CD4-positive, alpha-beta T cell treated with Interleukin-1 beta for 1 hour (primary cell): Measurements from ENCODE around the gene NPFF.
"Not testable (repeated sequence)": the region's sequence is repeated elsewhere in the genome, so short reads cannot be mapped to it uniquely, and the experiment has no call there.

Experiments used
- DNase-seq, 2 donors: peaks; one replicate each; pipeline ENCODE4 v3.0.0-alpha.2; 2020 to 2022

The NPFF gene

GRCh38 chr12:53506881-53507602 lies at the start of gene NPFF:
TSS of gene NPFF (minus strand) at chr12:53507484. CDS start at chr12:53507474, 10 bp downstream.
- DNase-seq, result no peak

- no peak for DNase-seq
Observed at GRCh38 chr12:53552361-53553327, 45.4 kb upstream of the NPFF start.

GRCh38 chr12:53551889-53552291 lies 44.6 kb upstream of the NPFF start:
- no peak for DNase-seq

GRCh38 chr12:53550595-53550994 lies 43.3 kb upstream of the NPFF start:
- DNase-seq, result no peak

- DNase-seq, result not testable (repeated sequence)
Observed at GRCh38 chr12:53550131-53550530, 42.8 kb upstream of the NPFF start.

- not testable (repeated sequence) for DNase-seq
Observed at GRCh38 chr12:53548354-53548753, 41.1 kb upstream of the NPFF start.

GRCh38 chr12:53543539-53543938 lies 36.3 kb upstream of the NPFF start:
- peak; percentile 58 to 62 for DNase-seq

GRCh38 chr12:53539526-53539925 lies 32.2 kb upstream of the NPFF start:
- no peak for DNase-seq

- DNase-seq, result no peak
Observed at GRCh38 chr12:53538209-53538689, 31.0 kb upstream of the NPFF start.

- DNase-seq, result no peak
Observed at GRCh38 chr12:53536962-53537361, 29.7 kb upstream of the NPFF start.

- DNase-seq, result no peak
Observed at GRCh38 chr12:53533471-53533870, 26.2 kb upstream of the NPFF start.

GRCh38 chr12:53532524-53533445 lies 25.5 kb upstream of the NPFF start:
- DNase-seq, result no peak

GRCh38 chr12:53532021-53532420 lies 24.7 kb upstream of the NPFF start:
- DNase-seq, result no peak

GRCh38 chr12:53530920-53531319 lies 23.6 kb upstream of the NPFF start:
- no peak for DNase-seq

- DNase-seq, result no peak
Observed at GRCh38 chr12:53530061-53530460, 22.8 kb upstream of the NPFF start.

GRCh38 chr12:53524476-53524875 lies 17.2 kb upstream of the NPFF start:
- DNase-seq, result no peak

- DNase-seq, result no peak
Observed at GRCh38 chr12:53523131-53523530, 15.8 kb upstream of the NPFF start.

- DNase-seq, result no peak
Observed at GRCh38 chr12:53518381-53518780, 11.1 kb upstream of the NPFF start.

- no peak for DNase-seq
Observed at GRCh38 chr12:53516758-53517455, 9.6 kb upstream of the NPFF start.

- DNase-seq, result no peak
Observed at GRCh38 chr12:53515291-53515680, 8.0 kb upstream of the NPFF start.

- DNase-seq, result no peak
Observed at GRCh38 chr12:53514628-53515290, 7.5 kb upstream of the NPFF start.
